WTC11 (cell line): Measurements from ENCODE around the gene SLC25A21. TPM values are rescaled to one million over a fixed set of nuclear protein-coding genes. Genes with fewer than 3 reads are reported as not detected.

Experiments
- ATAC-seq: fragments of 200-7000 bp; cut with Tn5 transposase; 2 replicates; pipeline ENCODE4 v1.10.0; 2021; ENCODE audit warnings: mild to moderate bottlenecking, moderate library complexity
- CTCF ChIA-PET: fragments of 300-600 bp; sonication (Branson Sonifier 250); formaldehyde crosslinking; loops from one replicate; lab custom pipeline; 2021; ENCODE audit warnings: antibody characterized with exemption; lab: Charles Lee
- POLR2A ChIA-PET: fragments of 350-600 bp; sonication (Branson Sonifier 250); formaldehyde crosslinking; loops from one replicate; lab custom pipeline; 2021; ENCODE audit warnings: antibody characterized with exemption; lab: Charles Lee
- DNase-seq: peaks from one replicate; pipeline ENCODE4 v3.0.0; 2021; ENCODE audit warnings: low spot score
- H3K27ac Mint-ChIP-seq: 2 replicates; pipeline ENCODE4 v1.8.0; 2021; ENCODE audit warnings: mixed read lengths
- H3K27me3 Mint-ChIP-seq: 2 replicates; pipeline ENCODE4 v1.8.0; 2021; ENCODE audit warnings: low read depth, mild to moderate bottlenecking, moderate library complexity, mixed read lengths
- H3K36me3 Mint-ChIP-seq: 2 replicates; pipeline ENCODE4 v1.8.0; 2021; ENCODE audit warnings: mixed read lengths
- H3K4me1 Mint-ChIP-seq: 2 replicates; pipeline ENCODE4 v1.8.0; 2022; ENCODE audit warnings: mixed read lengths
- H3K4me3 Mint-ChIP-seq: 2 replicates; pipeline ENCODE4 v1.8.0; 2021; ENCODE audit warnings: mild to moderate bottlenecking, moderate library complexity, mixed read lengths
- H3K9me3 Mint-ChIP-seq: 2 replicates; pipeline ENCODE4 v1.8.0; 2021; ENCODE audit warnings: mixed read lengths
- ATF1 ChIP-seq: sonication (generic); formaldehyde crosslinking; IDR thresholded peaks from 2 replicates; pipeline ENCODE4 v1.8.1; 2023; ENCODE audit warnings: mild to moderate bottlenecking, moderate library complexity, missing genetic modification reagents
- ATF2 ChIP-seq: sonication (generic); formaldehyde crosslinking; IDR thresholded peaks from 2 replicates; pipeline ENCODE4 v1.8.1; 2022; ENCODE audit warnings: low read depth, missing genetic modification reagents, borderline replicate concordance
- CREB1 ChIP-seq: sonication (generic); formaldehyde crosslinking; IDR thresholded peaks from 2 replicates; pipeline ENCODE4 v1.8.0; 2023; ENCODE audit warnings: mild to moderate bottlenecking, missing genetic modification reagents
- CREM ChIP-seq: sonication (generic); formaldehyde crosslinking; IDR thresholded peaks from 2 replicates; pipeline ENCODE4 v1.8.1; 2022; ENCODE audit warnings: mild to moderate bottlenecking, missing genetic modification reagents, moderate library complexity
- CTCF ChIP-seq: fragments of 200-600 bp; IDR thresholded peaks from 2 replicates; pipeline ENCODE4 v1.8.0; 2022; ENCODE audit warnings: antibody characterized with exemption
- E2F1 ChIP-seq: sonication (generic); formaldehyde crosslinking; IDR thresholded peaks from 2 replicates; pipeline ENCODE4 v1.8.0; 2022; ENCODE audit warnings: mild to moderate bottlenecking, missing genetic modification reagents
- E2F5 ChIP-seq: sonication (generic); formaldehyde crosslinking; IDR thresholded peaks from 2 replicates; pipeline ENCODE4 v1.8.1; 2022; ENCODE audit warnings: mild to moderate bottlenecking, moderate library complexity, missing genetic modification reagents
- ETV6 ChIP-seq: sonication (generic); formaldehyde crosslinking; IDR thresholded peaks from 2 replicates; pipeline ENCODE4 v1.8.1; 2022; ENCODE audit warnings: mild to moderate bottlenecking, missing genetic modification reagents
- GTF2I ChIP-seq: fragments of 250-450 bp; sonication (Bioruptor Pico); conservative IDR thresholded peaks from 2 replicates; pipeline ENCODE4 v1.4.0; 2021; ENCODE audit warnings: mild to moderate bottlenecking
- IRF1 ChIP-seq: sonication (generic); formaldehyde crosslinking; IDR thresholded peaks from 2 replicates; pipeline ENCODE4 v1.8.0; 2023; ENCODE audit warnings: missing genetic modification reagents
- JAZF1 ChIP-seq: fragments of 250-450 bp; sonication (Bioruptor Pico); IDR thresholded peaks from 2 replicates; pipeline ENCODE4 v1.9.0; 2021; ENCODE audit warnings: moderate library complexity, mild to moderate bottlenecking, inconsistent platforms
- NFATC4 ChIP-seq: fragments of 250-450 bp; sonication (Bioruptor Pico); IDR thresholded peaks from 2 replicates; pipeline ENCODE4 v1.9.0; 2021; ENCODE audit warnings: mild to moderate bottlenecking
- NR2C2 ChIP-seq: sonication (generic); formaldehyde crosslinking; IDR thresholded peaks from 2 replicates; pipeline ENCODE4 v1.8.0; 2022; ENCODE audit warnings: mild to moderate bottlenecking, missing genetic modification reagents
- NR3C1 ChIP-seq: sonication (generic); formaldehyde crosslinking; conservative IDR thresholded peaks from 2 replicates; pipeline ENCODE4 v1.8.1; 2023; ENCODE audit warnings: low read depth, mild to moderate bottlenecking, missing genetic modification reagents
- TEAD1 ChIP-seq: sonication (generic); formaldehyde crosslinking; IDR thresholded peaks from 2 replicates; pipeline ENCODE4 v1.8.0; 2022; ENCODE audit warnings: mild to moderate bottlenecking, missing genetic modification reagents
- USF1 ChIP-seq: sonication (generic); formaldehyde crosslinking; IDR thresholded peaks from 2 replicates; pipeline ENCODE4 v1.8.0; 2022; ENCODE audit warnings: mild to moderate bottlenecking, missing genetic modification reagents
- ZNF138 ChIP-seq: sonication (generic); formaldehyde crosslinking; conservative IDR thresholded peaks from 2 replicates; pipeline ENCODE4 v1.8.1; 2022; ENCODE audit warnings: mild to moderate bottlenecking, moderate library complexity, missing genetic modification reagents
- total RNA-seq: library from RNA; stranded (reverse); gene quantifications from 3 replicates; pipeline ENCODE4 v1.2.3, GENCODE V29; 2021

Gene SLC25A21
- total RNA-seq, 1 experiment from 2014 or later = 8.2 TPM

GRCh38 chr14:36748610-36749213, 423.7 kb downstream of the SLC25A21 start:
- Mint-ChIP-seq H3K4me1 (0 out of 2 replicates have a peak, but pooled peaks cover 9% of the 10 kb centered on the region), H3K27ac (no peak overlapping the region)

GRCh38 chr14:36747411-36748184, 424.8 kb downstream of the SLC25A21 start:
- TF ChIP-seq NFATC4 (no peak), CTCF (peak; percentile 72)
- Mint-ChIP-seq H3K36me3 (peaks cover 2% of the 10 kb centered on the region; the same call in 1 of the 2 replicates), H3K9me3 (peaks cover 34% of the 10 kb centered on the region), H3K4me3 (no peak overlapping the region), H3K27ac (no peak overlapping the region), H3K27me3 (no peaks in the 10 kb centered on the region), H3K4me1 (0 out of 2 replicates have a peak, but pooled peaks cover 9% of the 10 kb centered on the region)
- POLR2A ChIA-PET = no interaction called here
- no peak for DNase-seq
- CTCF ChIA-PET = interaction anchor here (0.6 to 3.0 kb wide), 49 partner anchors 9 to 441 kb away, joined by 3 to 34 read pairs (median 4); partner anchors contain the start of gene PAX9
- peak; percentile 77 for ATAC-seq

More at GRCh38 chr14:36748610-36749213, 423.7 kb downstream of the SLC25A21 start:
- Mint-ChIP-seq H3K4me3 (no peak overlapping the region), H3K9me3 (peaks cover 40% of the 10 kb centered on the region), H3K27me3 (no peaks in the 10 kb centered on the region), H3K36me3 (peaks cover 10% of the 10 kb centered on the region)
- no peak for ATAC-seq
- no peak for DNase-seq
- ChIA-PET CTCF (interaction anchor here (1.1 to 3.0 kb wide), 13 partner anchors 13 to 401 kb away, joined by 3 to 23 read pairs (median 10); no protein-coding TSS in a partner anchor), POLR2A (no interaction called here)
- TF ChIP-seq ATF2 (CRISPR knock-in tag) (no peak), USF1 (CRISPR knock-in tag) (no peak), TEAD1 (no peak), NR3C1 (no peak), ATF1 (CRISPR knock-in tag) (no peak), CREM (CRISPR knock-in tag) (no peak), ETV6 (CRISPR knock-in tag) (no peak)

GRCh38 chr14:36746872-36747271, 425.5 kb downstream of the SLC25A21 start:
- Mint-ChIP-seq H3K27me3 (no peaks in the 10 kb centered on the region), H3K36me3 (peaks cover 2% of the 10 kb centered on the region; the same call in 1 of the 2 replicates), H3K9me3 (peaks cover 26% of the 10 kb centered on the region), H3K27ac (no peak overlapping the region), H3K4me1 (0 out of 2 replicates have a peak, but pooled peaks cover 9% of the 10 kb centered on the region), H3K4me3 (no peak overlapping the region)
- no peak for ATAC-seq
- ChIA-PET CTCF (interaction anchor here (0.9 to 3.0 kb wide), 22 partner anchors 9 to 403 kb away, joined by 3 to 34 read pairs (median 8); partner anchors contain the start of gene PAX9), POLR2A (no interaction called here)
- DNase-seq = no peak
- TF ChIP-seq E2F5 (CRISPR knock-in tag) (no peak), NR2C2 (CRISPR knock-in tag) (no peak), GTF2I (CRISPR knock-in tag) (no peak), NR3C1 (no peak), CREM (CRISPR knock-in tag) (no peak), JAZF1 (CRISPR knock-in tag) (no peak), IRF1 (CRISPR knock-in tag) (no peak), ZNF138 (CRISPR knock-in tag) (no peak), E2F1 (CRISPR knock-in tag) (no peak), CTCF (no peak), CREB1 (CRISPR knock-in tag) (no peak)
